GM21529 (cell line): Measurements from ENCODE around the gene RNU7-1.

Source experiments
- ATAC-seq: cut with Tn5 transposase; IDR thresholded peaks from one replicate; pipeline ENCODE4 v1.9.1; 2021; ENCODE audit not compliant: unreplicated experiment

Gene RNU7-1

DNA sequence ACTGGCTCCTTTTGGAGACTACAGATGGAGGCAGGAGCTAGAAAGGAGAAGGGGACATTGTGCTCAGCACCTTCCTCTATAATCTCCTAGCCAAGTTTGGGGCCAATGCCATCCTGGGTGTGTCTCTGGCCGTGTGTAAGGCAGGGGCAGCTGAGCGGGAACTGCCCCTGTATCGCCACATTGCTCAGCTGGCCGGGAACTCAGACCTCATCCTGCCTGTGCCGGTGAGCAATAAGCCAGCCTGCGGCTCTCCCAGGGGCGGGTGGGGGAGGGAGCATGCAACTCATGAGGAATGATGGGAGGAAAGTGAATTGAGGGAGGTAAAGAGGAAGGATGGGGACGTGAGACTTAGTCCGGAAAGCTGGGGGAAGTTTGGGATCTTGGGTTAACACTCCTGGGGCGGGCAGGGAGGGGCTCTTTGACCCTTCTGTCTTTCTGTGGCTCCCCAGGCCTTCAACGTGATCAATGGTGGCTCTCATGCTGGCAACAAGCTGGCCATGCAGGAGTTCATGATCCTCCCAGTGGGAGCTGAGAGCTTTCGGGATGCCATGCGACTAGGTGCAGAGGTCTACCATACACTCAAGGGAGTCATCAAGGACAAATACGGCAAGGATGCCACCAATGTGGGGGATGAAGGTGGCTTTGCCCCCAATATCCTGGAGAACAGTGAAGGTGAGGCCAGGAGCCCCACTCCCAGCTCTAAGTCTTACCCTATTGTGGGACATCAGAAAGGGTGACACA, 26.0 kb upstream of the RNU7-1 start:
- ATAC-seq, result no peak

DNA sequence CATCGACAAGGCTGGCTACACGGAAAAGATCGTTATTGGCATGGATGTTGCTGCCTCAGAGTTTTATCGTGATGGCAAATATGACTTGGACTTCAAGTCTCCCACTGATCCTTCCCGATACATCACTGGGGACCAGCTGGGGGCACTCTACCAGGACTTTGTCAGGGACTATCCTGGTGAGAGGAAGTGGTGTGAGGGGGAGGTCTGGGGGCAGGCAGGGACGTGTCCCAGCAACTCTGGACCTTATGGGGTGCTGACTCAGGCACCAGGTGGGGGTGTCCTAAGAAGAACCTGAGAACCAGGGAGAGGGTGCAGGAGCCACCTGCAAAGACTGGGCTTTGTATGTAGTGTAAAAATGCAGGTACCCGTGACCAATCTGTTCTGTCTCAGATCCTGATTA, 24.0 kb upstream of the RNU7-1 start:
- no peak for ATAC-seq

DNA sequence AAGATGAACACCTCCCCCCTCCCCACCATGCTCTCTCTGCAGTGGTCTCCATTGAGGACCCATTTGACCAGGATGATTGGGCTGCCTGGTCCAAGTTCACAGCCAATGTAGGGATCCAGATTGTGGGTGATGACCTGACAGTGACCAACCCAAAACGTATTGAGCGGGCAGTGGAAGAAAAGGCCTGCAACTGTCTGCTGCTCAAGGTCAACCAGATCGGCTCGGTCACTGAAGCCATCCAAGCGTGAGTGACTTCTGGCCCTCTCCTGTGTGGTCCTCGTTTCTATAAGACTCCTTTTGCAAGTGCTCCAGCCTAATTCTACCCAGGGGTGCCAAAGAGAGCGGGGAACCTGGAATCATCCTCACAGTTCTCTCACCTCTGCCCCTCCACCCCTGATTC, 22.1 kb upstream of the RNU7-1 start:
- ATAC-seq, result no peak

DNA sequence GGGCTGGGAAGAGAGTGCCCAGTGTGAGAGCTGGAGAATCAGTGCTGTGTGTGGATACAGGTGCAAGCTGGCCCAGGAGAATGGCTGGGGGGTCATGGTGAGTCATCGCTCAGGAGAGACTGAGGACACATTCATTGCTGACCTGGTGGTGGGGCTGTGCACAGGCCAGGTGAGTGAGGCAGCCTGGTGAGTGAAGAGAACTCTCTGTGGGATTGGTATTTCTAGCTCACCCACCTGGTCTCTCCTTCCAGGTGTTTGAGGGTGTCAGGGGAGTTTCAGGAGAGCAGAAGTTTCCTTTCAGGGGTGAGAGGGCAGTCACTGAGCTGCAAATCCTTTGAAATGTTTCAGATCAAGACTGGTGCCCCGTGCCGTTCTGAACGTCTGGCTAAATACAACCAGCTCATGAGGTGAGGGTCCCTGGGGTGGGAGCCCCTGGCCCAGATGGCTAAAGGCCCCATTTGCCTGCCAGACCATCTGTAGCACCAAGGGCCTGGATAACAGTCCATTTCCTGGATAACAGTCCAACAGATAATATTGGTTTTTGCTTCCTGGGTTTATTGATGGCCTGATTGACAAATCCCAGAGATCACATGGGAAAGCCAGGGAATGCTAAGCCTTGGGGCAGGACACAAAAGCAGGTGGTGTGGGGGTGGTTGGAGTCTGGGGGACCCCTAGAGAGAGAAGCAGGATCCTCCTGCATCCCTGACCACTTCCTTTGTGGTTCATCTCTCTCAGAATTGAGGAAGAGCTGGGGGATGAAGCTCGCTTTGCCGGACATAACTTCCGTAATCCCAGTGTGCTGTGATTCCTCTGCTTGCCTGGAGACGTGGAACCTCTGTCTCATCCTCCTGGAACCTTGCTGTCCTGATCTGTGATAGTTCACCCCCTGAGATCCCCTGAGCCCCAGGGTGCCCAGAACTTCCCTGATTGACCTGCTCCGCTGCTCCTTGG, 21.3 kb upstream of the RNU7-1 start:
- ATAC-seq, result no peak

DNA sequence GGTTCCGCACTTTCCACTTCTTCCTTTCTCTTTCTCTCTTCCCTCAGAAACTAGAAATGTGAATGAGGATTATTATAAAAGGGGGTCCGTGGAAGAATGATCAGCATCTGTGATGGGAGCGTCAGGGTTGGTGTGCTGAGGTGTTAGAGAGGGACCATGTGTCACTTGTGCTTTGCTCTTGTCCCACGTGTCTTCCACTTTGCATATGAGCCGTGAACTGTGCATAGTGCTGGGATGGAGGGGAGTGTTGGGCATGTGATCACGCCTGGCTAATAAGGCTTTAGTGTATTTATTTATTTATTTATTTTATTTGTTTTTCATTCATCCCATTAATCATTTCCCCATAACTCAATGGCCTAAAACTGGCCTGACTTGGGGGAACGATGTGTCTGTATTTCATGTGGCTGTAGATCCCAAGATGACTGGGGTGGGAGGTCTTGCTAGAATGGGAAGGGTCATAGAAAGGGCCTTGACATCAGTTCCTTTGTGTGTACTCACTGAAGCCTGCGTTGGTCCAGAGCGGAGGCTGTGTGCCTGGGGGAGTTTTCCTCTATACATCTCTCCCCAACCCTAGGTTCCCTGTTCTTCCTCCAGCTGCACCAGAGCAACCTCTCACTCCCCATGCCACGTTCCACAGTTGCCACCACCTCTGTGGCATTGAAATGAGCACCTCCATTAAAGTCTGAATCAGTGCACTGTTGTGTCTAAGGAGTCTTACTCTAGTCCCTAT, 20.4 kb upstream of the RNU7-1 start:
- ATAC-seq, result no peak

DNA sequence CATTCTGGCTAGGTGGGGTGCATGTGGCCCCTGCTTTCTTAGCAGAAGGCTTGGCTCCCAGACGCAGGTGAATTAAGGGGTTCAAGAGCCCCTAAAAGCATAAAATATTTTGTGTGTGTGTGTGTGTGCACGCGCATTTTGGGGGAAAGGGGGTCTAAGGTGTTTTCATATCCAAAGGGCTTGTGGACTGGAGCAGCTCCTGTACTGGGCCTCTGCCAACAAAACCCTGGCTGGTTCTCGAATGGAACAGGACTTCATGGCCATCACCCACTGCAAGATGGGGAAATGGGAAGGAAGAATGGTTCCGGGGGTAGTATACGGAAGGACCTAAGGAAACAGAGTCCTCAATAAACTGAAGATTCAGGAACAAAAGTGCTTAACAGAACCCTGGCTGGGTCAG, 19.8 kb upstream of the RNU7-1 start:
- no peak for ATAC-seq

DNA sequence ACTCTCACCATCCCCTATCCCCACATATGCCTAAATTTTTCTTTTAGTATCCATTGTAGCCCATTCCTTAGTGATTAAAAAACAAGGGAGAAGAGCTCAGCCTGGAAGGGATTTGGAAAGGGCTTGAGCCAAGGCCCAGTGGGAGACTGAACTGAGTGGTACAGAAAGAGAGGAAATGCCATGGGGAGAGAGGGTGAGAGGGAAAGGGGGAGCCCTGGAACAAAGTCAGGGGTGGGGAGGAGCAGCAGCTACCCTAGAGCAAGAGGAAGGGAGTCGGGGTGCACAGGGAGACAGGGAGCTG, 18.4 kb upstream of the RNU7-1 start:
- ATAC-seq, result no peak

DNA sequence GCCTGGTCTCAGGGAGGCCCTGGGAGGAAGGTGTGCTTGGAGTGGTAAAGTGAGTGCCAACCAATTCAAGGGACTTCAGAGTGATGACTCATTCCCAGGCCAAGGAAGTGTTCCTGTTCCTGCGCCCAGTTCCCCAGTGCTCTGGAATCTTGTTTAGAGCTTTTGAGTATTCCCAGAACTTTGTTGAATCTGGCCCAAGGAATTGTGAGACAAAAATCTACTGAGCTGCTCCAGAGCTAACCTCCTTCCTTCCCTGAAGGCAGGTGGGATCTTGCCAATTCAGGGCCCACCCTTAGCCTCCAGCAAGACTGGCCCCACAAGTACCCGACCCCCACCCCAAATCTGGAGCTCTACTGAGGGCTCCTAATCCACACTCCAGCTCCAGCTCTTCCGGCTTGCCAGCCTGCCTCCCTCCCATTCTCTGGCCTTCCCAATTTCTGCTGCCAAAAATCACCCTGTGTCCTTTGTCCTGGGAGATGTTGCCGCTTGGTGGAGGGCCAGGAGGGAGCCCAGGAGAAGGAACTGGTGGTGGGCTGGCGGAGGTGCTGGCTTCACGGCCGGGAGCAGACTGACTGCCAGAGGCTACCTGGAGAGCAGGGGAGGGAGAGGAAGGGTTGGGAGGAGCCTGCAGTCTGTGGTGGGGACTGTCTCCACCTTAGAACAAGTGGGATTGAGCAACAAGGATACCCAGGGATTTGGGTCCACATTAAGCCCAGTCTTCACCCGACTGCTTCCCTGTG, 17.9 kb upstream of the RNU7-1 start:
- ATAC-seq, result no peak

DNA sequence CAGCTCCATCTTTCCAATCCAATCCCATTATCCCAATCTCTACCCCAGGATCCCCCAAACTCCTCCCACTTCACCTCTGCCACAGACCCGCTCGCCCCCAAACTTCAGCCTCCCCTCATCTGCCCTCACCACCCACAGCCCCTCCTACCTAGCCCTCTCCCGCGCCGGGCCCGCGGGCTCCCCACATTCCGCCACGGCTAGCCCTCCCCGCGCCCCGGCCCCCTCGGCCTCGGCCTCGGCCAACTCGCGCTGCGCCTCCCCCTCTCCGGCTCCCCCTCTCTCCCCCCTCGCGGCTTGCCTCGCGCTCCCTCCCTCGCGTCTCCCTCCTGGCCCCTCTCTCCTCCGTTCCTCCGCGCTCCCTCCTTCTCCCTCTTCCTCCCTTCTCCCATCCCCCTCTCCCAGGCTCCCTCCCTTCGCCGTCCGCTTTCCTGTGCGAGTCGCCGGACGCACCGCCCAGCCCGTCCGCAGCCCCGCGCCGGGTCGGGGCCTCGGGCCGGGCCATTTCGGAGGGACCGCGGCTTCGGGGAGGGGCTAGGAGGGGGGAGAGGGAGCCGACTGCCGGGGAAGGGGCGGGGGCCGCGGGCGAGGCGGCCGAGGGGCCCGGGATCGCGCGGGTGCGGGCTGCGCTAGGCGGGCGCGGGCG, 16.1 kb upstream of the RNU7-1 start, which contains the start of gene ATN1:
Gene ATN1 (plus strand): TSS at position 581 of the 643 bp plus-strand sequence. CDS start 6,043 bp downstream, outside the sequence.
- ATAC-seq, result no peak

DNA sequence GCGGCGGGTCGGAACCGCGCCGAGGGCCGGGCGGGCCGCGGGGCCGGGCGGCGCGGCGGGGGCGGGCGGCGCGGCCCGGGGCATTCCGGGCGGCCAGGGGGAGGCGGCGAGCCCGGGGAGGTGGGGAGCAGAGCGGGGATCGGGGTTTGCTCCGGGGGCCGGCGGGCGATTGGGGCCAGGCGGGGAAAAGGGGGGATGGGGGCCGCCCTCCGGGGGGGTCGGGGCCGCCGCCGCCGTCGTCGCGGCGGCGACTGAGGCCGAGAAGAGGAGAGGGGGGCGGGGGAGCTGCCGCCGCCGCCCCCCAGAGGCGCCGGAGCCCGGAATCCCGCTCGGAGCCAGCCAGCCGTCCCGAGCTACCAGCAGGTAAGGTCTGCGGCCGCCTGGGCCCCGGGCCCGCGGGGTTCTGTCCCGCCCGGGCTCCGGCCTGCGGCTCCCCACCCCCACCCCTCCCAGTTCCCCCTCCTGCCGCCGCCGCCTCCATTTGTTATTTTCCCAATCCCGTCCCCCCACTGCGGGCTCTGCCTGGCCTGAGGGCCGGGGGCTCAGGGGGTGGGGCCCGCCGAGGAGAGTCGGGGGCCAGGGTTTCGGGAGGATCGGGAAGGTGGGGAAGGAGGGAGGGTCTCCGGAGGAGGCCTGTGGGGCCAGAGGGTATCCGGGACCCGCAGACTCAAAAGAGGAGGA, 15.5 kb upstream of the RNU7-1 start:
- no peak for ATAC-seq

DNA sequence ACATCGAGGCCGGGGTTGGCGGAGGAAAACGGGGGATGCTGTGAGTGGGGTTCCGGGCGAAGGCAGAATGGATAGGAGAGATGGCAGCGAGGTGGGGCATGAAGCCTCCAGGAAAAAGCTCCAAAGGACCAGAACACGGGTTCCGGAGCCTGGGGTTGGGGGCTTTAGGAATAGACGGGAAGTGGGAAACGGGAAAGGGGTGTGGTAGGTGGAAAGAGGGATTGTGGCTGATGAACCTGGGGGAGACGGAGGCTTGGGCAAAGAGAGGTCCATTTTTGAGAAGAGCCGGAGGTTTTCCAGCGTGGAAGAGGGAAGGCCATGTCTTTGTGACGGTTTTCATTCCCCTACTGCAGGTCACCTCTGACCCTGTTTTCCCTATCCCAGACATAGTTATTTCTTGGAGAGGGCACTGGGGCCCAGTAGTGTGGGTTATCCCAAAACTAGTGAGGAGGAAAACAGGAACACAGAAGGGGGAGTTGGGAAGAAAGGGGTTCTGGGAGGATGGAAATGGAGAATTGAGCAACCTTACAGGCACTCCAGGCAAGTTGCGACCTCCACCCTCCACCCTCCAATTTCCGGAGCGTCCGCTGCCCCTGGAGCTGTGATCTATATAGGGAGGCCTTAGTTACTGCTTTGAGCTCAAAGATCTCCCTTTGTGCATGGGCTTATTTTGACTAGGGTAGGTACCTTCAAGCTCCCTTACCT, 14.8 kb upstream of the RNU7-1 start:
- no peak for ATAC-seq

DNA sequence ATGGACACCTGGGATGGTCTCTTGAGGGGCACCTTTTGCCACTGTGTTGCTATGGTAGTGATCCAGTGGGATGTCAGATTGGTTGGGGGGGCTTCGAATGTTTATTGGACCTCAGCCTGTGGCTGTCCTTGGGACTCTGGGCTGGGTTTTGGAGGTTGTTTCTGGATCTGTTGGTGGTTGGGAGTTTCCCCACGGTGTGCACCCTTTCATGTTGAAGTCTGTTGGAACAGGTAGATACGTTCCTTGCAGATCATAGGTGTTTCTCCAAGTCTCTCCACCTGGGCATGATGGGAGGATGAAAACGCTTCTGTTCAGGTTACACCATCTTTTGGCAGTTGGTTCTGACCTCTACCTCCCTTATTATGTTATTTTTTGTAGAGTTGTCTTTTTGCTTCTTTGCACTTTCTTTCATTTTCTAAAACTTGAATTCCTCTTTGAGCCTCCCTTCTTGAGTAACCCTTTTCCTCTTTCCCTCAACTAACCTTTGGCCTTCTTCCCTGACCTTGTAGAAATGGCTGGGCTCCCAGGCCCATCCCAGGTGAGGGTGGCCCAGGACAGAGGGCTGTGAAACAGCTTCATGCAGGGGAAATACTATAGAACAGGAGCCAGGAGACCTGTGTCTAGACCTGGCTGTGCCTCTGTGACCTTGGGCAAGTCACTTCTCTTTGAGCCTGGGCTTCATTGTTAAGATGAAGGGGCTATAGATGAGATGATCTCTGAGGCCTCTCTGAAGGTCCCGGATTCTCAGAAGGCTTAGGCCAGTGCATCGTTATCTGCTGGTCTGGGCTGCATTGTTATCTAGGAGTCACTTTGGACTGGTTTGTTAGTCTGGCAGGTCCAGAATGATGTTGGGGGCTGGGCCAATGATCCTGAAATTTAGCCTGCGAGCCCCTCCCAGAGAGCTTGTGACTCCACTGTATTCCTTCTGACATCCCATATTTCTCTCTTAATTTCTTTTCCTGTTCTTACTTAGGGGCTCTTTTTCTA, 13.9 kb upstream of the RNU7-1 start:
- ATAC-seq, result no peak

DNA sequence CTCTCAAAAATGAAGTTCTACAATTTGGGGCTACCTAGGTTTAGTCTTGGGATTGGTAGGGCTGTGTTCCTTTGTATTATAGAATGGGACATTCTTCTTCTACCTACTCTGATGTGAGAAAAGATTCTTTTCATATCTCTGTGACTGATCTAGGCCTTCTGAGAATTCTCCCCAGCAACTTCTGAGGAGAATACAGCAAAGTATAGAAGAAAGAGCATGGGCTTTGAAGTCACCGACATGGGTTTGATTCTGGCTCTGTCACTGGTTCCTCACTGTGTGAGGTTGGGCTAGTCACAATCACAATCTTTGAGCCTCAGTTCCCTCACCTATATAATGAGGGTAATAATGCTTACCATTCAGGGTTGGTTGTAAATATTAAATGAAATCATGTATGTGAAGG, 10.8 kb upstream of the RNU7-1 start:
- no peak for ATAC-seq

DNA sequence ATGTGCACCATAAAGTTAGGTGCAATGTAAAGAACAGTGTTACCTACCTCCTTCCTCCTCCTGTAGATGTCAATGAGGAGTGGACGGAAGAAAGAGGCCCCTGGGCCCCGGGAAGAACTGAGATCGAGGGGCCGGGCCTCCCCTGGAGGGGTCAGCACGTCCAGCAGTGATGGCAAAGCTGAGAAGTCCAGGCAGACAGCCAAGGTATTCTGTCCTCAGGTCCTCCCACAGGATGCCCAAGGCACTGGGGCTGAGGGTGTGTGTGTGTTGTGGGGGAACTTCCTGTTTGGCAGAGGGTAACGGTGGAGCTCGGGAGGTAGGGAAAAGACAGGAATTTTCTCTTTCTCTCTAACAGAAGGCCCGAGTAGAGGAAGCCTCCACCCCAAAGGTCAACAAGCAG, 9.5 kb upstream of the RNU7-1 start:
- ATAC-seq, result no peak

DNA sequence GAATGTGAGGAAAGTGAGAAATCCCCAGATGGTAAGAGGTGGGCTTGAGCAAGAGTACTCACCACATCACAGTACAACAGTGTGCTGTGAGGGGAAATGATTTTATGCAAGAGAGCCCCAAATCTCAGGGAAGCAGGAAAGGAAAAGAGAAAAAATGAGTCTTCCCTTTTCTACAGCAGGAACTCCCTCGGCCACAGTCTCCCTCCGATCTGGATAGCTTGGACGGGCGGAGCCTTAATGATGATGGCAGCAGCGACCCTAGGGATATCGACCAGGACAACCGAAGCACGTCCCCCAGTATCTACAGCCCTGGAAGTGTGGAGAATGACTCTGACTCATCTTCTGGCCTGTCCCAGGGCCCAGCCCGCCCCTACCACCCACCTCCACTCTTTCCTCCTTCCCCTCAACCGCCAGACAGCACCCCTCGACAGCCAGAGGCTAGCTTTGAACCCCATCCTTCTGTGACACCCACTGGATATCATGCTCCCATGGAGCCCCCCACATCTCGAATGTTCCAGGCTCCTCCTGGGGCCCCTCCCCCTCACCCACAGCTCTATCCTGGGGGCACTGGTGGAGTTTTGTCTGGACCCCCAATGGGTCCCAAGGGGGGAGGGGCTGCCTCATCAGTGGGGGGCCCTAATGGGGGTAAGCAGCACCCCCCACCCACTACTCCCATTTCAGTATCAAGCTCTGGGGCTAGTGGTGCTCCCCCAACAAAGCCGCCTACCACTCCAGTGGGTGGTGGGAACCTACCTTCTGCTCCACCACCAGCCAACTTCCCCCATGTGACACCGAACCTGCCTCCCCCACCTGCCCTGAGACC, 8.0 kb upstream of the RNU7-1 start:
- no peak for ATAC-seq

DNA sequence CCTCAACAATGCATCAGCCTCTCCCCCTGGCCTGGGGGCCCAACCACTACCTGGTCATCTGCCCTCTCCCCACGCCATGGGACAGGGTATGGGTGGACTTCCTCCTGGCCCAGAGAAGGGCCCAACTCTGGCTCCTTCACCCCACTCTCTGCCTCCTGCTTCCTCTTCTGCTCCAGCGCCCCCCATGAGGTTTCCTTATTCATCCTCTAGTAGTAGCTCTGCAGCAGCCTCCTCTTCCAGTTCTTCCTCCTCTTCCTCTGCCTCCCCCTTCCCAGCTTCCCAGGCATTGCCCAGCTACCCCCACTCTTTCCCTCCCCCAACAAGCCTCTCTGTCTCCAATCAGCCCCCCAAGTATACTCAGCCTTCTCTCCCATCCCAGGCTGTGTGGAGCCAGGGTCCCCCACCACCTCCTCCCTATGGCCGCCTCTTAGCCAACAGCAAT, 7.4 kb upstream of the RNU7-1 start:
- no peak for ATAC-seq
